ENCODE measurements around the gene TTLL9.
A peak's percentile ranks its signal among the peaks of the same experiment; 100 is the strongest.
"Not testable (repeated sequence)": the region's sequence is repeated elsewhere in the genome, so short reads cannot be mapped to it uniquely, and the experiment has no call there.

The TTLL9 gene, protein sequence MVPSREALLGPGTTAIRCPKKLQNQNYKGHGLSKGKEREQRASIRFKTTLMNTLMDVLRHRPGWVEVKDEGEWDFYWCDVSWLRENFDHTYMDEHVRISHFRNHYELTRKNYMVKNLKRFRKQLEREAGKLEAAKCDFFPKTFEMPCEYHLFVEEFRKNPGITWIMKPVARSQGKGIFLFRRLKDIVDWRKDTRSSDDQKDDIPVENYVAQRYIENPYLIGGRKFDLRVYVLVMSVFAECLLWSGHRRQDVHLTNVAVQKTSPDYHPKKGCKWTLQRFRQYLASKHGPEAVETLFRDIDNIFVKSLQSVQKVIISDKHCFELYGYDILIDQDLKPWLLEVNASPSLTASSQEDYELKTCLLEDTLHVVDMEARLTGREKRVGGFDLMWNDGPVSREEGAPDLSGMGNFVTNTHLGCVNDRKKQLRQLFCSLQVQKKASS

DNA sequence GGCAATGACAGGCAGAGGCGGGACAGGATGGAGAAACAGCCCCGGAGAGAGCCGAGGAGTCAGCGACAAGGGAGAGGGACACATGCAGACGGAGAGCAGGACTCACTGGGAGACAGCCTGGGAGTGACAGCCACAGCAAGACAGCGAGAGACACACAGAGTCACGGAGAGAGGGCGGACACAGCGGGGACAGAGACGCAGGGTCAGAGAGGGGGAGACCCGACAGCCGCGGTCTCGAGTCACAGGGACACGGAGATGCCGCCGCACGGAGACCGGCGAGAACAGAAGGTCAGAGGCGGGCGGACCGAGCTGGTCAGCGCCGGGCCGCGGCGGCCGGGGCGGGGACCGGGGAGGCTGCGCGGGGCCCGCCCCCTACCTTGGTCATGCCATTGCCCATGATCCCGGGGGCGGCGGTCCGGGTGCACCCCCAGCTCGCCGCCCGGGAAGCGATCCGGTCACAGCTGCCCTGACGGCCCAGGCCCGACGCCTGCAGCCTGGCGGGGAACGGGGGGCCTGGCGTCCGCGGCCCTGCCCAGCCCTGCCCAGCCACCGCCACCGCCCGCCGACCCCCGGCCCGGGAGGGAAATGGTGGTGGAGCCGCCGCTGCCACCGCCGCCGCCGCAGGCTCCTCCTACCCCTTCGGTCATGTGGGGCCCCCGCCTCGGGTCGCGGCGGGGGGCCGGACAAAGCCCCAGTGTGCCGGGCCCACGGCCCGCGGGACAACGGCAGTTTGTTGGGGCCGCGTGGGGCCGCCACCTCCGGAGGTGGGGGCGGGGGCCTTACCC lies at the start of gene TTLL9, which contains the start of gene DUSP15:
TSS of gene TTLL9 (plus strand) at position 693 of the 784 bp plus-strand sequence. CDS start 493 bp downstream, outside the sequence.
TSS of gene DUSP15 (minus strand) at position 586 of the 784 bp plus-strand sequence. CDS start at position 396, 190 bp downstream.
- no peak for DNase-seq (ENCODE audit: low read depth)

DNA sequence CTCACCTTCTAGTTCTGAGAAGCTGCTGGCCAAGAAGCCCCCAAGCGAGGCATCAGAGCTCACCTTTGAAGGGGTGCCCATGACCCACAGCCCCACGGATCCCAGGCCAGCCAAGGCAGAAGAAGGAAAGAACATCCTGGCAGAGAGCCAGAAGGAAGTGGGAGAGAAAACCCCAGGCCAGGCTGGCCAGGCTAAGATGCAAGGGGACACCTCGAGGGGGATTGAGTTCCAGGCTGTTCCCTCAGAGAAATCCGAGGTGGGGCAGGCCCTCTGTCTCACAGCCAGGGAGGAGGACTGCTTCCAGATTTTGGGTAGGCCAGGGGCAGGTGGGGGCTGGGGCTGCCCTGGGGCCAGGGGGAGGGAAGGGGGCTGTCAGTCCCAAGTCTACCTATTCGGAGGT lies 49.0 kb upstream of the TTLL9 start:
- DNase-seq (ENCODE audit: low read depth), result no peak

DNA sequence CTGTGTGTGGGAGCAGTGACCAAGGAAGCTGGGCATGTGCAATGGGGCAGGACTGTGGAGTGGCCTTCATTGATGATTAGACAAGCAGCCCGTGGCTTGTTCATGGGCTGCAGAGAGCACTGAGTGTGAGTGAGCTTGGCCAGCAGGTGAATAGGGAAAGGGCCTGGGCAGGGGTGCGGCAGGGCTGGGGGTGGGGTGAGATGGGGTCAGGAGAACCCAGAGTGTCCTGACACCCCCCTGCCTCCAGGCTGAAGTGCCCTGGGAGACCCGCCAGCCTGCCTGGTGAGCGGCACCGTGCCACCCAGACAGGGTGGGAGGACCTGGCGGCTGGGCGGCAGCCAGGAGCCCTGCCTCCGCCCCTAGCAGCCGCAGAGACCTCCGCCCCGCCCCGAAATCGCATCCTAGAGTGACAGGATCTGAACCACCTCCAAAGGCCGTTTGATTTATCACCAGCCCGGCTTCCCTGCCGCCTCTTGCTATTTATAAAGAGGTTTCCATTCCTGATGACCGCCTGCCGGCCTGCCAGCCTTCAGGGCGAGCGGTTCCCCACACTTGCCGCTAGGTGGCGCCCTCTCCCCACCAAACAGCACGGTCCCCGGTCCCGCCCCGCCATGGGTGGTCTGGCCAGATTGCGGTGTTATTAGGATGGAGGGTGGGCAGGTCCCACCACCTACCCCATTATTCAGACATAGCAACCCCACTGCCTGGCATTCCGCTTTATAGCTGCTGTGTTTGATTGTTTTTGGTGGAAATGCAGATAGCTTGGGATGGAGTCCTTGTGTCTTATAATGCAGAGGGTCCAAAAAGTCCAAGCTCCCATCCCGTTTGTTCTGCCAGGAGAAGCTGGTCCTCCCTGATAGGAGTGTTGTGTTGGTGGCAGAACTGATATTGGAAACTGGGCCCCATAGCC lies 47.8 kb upstream of the TTLL9 start:
- peak; percentile 27 for DNase-seq (ENCODE audit: low read depth)

DNA sequence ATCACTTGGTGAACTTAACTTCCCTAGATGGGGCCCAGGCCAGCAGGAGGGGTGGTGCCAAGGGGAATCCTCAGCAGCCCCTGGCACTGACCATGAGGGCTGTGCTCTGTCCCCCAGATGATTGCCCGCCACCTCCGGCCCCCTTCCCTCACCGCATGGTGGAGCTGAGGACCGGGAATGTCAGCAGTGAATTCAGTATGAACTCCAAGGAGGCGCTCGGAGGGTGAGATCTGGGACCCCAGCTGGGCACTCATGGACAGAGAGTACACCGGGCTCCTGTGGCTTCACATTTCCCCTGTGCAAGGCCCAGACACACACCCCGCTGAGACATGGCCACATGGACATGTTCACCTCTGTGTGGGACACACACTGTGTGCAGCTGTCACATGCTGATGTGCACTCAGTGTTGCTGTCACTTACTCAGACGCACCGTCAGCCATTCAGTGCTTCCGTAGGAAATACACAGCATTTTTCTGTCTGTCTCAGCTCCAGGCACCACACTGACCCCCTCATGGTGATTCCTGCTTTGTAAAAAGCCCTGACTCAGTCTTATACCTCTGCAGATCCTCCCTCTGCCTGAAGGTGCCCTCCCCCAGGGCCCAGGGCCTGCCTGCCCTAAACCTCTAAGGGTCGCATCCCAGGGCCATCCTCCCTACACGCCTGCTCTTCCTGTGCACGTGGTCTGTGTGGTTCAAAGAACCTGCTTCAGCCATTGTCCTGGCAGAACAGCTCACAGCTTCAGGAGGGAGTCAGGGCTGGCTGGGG lies 46.9 kb upstream of the TTLL9 start:
- no peak for DNase-seq (ENCODE audit: low read depth)

DNA sequence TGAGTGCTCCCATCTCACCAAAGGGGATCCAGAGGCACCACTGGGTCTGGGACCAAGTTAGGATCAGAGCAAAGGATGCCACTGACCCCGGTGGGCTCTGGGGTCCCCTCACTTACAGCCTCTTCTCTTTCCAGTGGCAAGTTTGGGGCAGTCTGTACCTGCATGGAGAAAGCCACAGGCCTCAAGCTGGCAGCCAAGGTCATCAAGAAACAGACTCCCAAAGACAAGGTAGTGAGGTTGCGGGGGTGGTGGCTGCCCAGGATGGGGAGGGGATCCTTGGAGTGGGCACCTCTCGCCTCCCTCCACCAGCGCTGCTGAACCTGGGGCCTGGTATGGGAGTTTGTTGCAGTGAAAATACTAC lies 46.3 kb upstream of the TTLL9 start:
- no peak for DNase-seq (ENCODE audit: low read depth)

DNA sequence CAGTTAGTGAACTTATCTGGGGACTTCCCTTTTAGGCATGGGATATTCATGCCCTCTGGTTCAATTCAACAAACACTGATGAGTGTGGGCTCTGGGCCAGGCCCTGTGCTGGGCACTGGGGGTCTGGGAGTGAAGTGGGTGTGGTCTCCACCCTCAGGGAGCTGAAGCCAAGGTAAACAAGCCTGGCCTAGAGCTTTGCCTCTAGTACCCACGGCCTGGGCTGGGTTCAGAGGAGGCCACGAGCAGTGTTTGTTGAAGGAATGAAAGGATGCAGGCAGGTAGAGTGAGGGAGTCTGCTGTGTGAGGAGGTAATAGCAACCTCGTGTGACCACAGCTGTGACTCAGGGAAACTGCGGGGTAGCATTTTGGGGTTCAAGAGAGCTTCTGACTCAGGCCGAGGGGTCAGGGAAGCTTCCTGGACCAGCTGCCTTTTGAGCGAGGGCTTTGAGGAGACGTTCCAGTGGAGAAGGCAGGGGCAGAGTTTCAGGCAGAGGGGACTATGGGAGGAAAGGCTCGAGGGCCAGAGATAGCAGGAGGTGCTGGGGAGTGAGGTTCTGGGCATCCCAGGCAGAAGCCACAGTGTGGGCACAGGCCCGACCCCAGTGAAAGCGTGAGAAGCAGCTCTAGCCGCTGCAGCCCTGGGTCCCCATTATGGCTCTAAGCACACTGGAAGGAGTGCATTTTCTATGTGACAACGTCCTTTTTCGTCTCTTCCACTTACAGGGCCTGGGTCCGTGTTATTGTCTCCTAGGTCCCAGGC lies 45.7 kb upstream of the TTLL9 start:
- DNase-seq (ENCODE audit: low read depth), result no peak

DNA sequence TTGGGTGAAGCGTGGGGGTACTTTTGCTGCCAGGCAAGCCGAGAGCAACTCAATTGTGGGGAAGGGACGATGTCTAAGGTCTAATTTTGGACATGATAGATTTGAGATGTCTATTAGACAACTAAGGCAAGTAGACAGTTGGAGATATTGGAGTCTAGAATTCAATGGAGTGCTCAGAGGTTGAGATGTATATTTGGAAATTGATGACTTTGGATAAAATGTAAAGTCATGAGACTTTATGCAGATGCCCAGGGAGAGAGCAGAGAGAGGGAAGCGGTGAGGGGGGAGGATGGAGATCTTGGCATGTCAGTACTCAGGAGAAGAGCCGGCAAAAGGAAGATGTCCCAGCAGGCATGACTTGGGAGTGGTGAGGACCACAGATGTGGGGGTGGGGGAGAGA lies 44.4 kb upstream of the TTLL9 start:
- DNase-seq (ENCODE audit: low read depth), result no peak

DNA sequence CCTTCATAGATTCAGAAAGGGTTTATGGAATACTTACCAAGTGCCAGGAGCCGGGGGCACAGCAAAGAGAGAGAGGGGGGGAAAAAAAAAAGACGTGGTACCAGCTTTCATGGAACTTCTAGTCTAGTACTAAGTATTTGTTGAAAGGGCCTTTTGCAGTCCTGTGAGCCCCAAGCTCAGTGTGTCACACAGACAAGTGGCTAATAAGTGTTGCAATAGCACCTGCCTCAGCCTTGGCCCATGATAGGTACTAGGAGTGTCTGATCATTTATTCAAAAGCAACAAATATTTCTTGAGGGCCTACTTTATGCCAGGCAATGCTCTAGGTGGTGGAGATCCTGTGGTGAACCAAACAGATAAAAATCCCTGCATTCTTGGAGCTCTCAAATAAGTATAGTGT lies 43.4 kb upstream of the TTLL9 start:
- DNase-seq (ENCODE audit: low read depth), result no peak

DNA sequence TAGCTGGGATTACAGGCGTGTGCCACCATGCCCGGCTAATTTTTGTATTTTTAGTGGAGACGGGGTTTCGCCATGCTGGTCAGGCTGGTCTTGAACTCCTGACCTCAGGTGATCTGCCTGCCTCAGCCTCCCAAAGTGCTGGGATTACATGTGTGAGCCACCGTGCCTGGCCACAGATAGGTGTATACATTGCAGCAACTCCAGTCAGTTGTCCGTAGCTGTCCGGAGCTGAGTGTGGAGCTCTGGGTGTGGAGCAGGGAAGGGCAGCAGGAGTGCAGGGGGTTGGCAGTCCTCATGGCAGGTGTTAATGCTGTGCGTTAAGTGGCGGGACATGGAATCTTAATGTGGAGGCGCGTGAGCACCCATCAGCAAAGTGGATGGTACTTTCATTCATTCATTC lies 42.4 kb upstream of the TTLL9 start:
- DNase-seq (ENCODE audit: low read depth), result not testable (repeated sequence)

DNA sequence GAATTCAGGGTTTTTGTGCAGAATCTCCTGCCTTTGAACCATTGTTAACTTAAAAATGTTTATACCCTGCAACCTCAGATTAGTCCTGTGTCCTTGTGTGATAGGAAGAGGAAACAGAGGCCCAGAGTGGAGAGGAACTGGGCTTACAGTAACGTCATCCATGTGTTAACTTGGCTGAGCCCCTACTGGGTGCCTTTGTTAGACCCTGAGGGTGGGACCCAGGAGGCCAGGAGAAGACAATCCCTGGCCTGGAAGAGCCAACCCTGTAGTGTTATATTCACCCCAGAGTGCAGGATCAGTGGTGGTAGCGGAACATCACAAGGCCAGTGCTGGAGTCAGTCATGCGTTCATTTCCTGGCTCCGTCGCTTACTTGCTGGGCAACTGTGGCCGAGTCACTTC lies 40.7 kb upstream of the TTLL9 start:
- DNase-seq (ENCODE audit: low read depth), result no peak

DNA sequence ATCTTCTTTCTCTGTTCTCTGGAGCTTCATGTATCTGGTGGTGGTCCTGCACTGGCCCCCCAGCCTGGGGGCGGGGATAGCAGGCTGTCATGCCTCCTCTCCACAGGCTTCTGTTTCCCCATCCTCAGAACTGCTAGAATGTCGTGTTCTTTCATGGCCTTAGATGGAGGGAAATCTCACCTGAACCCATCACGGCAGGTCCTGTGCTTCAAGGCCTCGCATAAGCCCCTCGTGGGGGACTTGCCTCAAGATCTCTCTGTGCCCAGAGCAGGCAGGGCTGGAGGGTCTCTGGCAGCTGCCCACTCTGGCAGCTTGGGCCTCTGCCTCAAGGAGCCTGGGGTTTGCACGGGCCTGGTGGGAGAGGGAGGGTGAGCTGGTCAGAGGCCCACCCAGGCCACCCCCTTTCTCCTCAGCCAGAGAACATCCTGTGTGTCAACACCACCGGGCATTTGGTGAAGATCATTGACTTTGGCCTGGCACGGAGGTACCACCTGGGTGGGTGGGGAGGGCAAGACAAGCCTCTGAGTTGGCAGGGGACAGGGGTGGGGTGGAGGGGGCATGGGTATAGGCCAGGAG lies 39.9 kb upstream of the TTLL9 start:
- no peak for DNase-seq (ENCODE audit: low read depth)

DNA sequence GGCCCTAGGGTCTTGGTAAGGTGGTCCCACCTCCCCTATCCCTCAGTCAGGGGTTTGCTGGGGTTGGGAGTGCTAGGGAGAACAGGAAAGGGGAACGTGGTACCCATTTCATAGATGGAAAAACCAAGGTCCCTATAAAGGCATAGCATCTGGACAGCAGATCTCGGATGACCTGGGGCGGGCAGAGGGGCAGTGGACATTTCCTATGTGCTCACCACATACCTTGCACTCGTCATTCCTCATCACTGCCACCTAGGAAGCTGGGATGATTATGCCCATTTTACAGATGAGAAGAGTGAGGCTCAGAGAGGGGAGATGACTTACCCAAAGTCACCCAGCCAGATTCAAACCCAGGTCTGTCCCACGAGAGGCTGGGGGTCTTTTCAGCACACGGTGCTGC lies 39.2 kb upstream of the TTLL9 start:
- no peak for DNase-seq (ENCODE audit: low read depth)

DNA sequence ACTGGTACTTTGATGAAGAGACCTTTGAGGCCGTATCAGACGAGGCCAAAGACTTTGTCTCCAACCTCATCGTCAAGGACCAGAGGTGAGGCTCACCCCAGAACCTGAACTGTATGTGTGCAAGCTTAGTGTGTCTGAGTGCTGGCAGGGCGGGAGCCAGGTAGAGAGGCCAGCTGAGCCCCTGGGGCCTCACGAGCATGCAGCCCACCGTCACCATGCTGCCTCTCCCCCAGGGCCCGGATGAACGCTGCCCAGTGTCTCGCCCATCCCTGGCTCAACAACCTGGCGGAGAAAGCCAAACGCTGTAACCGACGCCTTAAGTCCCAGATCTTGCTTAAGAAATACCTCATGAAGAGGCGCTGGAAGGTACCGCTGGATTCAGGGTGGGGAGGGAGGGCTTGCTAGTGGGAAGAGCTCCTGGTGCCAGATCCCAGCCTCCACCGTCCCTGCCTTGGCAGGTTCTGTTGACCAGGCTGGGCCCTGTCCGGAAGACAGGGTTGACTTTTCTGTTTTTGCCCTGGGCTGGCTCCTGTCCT lies 38.6 kb upstream of the TTLL9 start:
- no peak for DNase-seq (ENCODE audit: low read depth)

DNA sequence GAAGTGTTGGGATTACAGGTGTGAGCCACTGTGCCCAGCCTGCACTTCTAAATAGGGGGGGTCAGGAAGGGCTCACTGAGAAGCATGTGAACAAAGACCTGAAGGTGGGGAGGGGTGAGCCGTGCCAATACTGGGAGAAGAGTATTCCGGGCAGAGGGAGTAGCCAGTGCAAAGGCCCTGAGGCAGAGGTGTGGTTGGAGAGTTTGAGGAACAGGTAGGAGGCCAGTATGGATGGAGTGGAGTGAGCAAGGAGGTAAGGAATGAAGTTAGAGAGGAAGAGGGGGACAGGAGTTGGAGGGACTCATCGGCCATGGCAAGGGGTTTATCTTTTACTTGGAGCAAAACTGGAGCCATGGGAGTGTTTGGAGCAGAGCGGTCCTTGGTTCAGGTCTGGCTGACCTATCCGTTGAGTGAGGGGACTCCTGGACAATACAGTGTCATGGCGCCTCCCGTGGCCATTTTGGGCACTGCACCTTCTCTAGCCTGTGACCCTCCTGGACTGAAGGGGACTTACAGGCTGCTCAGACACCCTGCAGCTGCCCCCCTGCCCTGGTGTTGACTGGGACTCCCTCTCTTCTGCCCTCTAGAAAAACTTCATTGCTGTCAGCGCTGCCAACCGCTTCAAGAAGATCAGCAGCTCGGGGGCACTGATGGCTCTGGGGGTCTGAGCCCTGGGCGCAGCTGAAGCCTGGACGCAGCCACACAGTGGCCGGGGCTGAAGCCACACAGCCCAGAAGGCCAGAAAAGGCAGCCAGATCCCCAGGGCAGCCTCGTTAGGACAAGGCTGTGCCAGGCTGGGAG lies 37.1 kb upstream of the TTLL9 start:
- DNase-seq (ENCODE audit: low read depth), result no peak

DNA sequence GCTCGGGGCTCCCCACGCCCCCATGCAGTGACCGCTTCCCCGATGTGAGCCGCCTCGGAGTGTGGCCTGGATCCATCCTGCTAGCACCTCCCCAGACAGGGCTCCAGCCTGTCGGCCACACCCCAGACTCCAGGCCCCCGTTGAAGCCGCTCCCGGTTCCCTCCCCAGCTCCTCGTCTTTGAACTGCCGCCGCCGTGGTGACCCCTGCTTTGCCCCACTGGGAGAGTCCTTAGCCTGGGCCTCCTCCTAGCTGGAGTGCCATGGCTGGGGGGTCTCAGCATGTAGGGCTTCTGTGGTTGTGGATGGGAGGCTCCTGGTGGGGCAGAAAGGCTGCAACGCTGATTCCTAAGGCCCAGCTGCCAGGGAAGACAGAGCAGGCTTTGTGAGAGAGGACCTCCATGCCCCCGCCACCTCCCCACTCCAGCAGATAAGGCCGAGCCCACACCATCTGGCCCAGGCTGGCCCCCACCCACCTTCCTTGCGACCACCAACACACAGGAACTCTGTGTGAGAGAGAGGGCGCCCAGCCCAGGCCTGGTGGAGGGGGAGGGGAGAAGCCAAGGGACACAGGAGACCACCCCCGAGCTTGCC lies 36.4 kb upstream of the TTLL9 start:
- DNase-seq (ENCODE audit: low read depth), result no peak

DNA sequence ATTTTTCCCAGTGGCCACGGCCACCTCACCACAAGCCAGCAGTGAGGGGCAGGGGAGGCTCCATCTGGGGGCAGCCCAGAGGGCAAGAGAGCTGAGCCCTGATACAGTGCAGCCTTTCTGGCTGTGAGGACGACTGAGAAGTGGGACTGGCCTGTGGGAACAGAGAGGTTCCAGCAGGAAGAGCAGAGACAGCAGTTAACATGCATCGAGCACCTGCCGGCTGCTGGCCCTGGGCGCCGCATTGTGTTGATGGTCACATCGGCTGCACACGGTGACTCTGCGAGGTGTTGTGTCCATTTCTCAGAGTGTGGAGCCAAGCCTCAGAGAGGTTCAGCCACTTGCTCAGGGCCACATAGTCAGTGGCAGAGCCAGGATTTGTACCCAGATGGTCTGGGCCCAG lies 34.9 kb upstream of the TTLL9 start:
- no peak for DNase-seq (ENCODE audit: low read depth)

DNA sequence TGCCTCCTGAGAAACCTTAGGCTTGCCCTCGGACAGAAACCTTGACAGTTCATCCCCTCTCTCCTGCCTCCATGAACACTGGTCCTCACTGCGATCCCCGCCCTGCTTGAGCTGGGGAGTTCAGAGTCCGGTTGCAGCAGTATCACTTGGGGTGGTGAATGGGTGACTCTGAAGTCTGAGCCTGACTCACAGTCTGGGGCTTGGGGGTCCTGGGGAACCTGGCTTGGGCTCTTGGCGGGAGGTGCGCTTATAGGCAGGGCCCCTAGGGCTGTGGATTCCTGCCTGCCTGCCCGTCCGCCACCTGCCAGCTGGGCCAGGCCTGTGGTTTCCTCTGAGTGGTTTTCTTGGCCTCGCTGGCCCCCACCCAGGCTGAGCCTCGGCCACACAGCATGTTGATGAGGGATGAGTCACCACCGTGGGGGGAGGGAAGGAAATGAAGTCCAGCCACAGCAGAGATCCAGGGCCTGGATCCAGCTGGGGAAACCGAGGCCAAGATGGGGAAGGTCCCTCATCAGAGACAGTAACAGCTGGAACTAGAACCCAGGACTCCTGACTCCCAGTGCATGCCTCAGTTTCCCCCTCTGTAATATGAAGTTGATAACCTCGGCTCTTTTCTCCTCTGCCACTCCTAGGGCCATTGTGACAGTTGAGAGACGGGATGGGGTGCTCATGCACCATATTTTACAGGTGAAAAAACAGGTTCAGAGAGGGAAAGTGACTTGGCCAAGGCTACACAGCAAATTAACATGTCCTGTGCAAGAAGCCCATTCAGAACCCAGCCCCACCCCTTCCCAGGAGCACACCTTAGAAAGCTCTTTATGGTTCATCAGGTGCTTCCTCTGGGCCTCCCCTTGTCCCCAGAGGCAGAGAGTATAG lies 34.2 kb upstream of the TTLL9 start:
- peak; percentile 84 for DNase-seq (ENCODE audit: low read depth)

Data from GM04504 (cell line).